Activated CD4-positive, alpha-beta T cell treated with anti-CD3 and anti-CD28 coated beads, Interleukin-2, Interleukin-4, amounts not matched to agents 100 ng/mL and 50 ng/mL, durations not matched to agents 16 hours and 8 hours (primary cell): ENCODE results near the gene EXOC2.
A peak's percentile ranks its signal among the peaks of the same experiment; 100 is the strongest.

Source experiments
- DNase-seq: peaks from one replicate; pipeline ENCODE4 v3.0.0-alpha.2; 2020; ENCODE audit warnings: low spot score

The EXOC2 gene

DNA sequence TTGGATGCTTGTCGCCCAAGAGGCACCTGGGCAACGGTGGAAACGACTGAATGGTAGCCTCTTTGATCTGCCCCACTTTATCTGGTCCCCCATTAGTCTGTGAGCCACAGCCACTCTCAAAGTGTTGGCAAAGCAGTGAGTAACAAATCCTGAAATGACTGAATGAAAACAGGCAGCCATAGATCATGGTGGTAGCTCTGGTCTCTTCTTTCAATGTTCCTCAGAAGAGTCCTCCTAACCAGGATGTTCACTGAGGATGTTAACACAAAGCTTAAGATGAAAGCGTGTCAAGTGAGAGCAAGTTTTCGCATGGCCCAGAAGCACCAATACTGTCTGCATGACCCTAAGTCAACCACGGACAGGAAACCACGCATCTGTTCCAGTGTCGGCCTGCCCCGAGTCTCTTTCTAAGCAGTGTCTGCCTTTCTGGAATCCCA, 194.1 kb downstream of the EXOC2 start:
- peak; percentile 83 for DNase-seq

DNA sequence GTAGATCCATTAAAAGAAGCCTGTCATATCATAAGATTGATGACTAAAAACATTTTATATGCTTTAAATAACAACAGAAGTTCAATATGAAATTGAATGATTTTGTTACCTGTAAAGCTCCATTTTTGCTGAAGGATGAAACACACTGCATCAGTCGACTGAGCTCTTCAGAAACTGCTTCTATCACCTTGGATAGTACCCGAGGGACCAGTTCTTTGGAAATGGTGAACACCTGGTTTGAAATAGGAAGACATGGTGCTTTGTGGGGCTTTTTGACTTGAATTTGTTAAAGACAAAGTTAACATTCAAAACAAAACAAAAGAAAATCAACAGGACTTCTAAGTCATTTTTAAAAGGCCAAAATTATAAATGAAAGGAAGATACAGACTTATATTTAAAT, 195.7 kb downstream of the EXOC2 start:
- DNase-seq, result no peak

DNA sequence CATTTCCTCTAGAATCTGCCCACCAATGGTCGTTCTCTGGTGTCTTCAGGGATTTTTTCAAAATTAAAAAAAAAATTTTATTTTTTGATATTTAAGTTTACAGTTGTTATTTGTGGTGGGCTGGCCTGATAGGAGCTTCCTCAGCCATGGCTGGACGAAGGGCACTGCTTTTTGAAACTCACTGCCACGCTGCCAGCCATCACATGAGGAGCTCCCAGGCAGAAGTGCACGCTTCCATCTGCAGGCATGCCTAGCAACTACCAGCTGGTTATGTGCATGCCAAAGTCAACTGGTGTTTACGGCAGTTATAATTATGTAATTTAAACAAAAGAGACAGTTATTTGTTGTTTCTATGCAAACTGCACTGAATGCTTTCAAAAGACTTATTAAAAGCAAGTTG, 196.3 kb downstream of the EXOC2 start:
- DNase-seq, result no peak

- DNase-seq, result no peak
Measured at GRCh38 chr6:494394-494793, 198.5 kb downstream of the EXOC2 start.

GRCh38 chr6:493840-494239, 199.1 kb downstream of the EXOC2 start:
- DNase-seq, result no peak

DNA sequence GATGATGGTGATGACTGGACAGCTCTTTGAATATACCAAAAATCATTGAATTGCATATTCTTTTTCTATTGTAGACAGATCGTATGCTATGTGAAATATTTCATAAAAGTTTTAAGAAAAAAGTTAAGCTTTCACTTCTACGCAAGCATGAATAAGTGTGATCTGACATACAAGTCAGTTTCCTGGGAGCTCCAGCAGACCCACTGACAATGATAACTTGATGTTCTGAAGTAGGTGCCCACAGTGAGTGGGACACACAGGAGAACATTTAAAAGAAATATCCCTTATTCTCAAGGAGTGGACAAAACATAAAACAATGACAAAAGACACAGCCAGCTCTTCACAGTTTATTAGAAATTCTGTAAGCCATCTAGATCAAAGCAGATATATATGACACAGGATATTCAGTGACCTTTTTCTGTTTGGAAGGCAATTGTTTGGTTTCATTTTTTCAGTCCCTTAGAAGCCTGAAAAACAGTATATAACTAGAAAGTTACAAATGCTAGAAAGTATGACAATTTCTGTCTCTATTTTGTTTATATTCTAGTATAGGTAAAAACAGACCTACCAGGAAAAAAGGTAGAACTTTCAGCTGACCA, 200.0 kb downstream of the EXOC2 start:
- DNase-seq, result no peak

GRCh38 chr6:492178-492577, 200.8 kb downstream of the EXOC2 start:
- DNase-seq, result no peak

- DNase-seq, result peak; percentile 79
Measured at GRCh38 chr6:491233-491632, 201.7 kb downstream of the EXOC2 start.

- peak; percentile 74 for DNase-seq
Measured at GRCh38 chr6:490251-491037, 202.5 kb downstream of the EXOC2 start.

GRCh38 chr6:489762-490161, 203.2 kb downstream of the EXOC2 start:
- no peak for DNase-seq

GRCh38 chr6:489001-489400, 203.9 kb downstream of the EXOC2 start:
- DNase-seq, result no peak

DNA sequence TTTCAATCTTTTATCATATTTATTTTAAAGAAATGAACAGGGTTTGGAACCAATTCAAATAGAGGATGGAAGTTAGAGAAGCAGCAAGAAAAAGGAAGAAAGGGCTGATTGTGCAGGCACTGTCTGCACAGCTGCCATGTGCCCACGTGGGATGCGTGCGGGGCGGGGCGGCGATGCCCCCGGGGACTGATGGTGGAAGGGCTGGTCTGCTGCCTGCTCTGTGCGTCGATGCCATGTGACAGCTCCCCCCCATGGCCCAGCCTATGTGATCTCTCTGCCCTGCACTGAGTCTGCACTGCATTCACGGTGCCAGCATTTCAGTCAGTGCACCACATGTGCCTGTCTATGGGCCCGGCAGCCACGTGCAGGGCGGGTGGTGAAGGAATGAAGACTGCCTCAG, 205.0 kb downstream of the EXOC2 start:
- no peak for DNase-seq

- DNase-seq, result no peak
Measured at GRCh38 chr6:485655-486170, 207.2 kb downstream of the EXOC2 start.

DNA sequence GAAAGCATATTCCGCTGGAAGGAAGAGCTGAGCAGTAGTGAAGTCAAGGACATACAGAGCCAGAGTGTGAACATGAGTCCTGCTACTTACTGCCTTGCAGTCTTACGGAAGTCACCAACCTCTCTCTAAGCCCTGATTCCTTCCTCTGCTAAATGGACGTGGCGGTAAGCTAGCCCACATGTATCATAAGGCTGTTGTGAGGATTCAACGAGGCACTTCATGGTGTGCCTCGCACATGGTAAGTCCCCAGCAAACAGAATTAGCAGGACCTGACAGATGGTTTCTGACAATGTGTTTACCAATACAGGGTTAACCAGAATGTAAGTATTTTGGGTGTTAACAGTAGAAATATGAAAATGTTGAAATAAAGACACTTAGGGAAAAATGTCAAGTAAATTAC, 208.2 kb downstream of the EXOC2 start:
- DNase-seq, result no peak

GRCh38 chr6:484086-484745, 208.7 kb downstream of the EXOC2 start:
- peak; percentile 89 for DNase-seq

DNA sequence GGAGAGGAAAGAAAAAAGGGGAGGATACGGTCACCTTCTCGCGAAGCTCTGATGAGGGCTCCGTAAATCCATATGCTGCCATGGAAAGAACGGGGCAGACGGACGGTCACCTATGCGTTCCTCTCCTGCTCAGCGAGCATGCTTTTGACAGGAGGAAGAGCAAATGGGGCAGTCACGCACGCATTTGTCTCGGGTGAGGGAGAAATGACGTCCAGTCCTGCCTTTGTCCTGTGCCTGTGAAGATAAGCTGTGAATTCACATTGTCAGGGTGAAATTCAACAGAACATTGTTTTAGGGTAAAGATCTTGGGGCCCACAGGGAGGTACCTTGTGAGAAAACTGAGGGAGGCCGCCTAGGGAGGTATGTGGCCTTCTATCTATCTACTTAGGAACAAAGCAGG, 217.6 kb downstream of the EXOC2 start:
- no peak for DNase-seq

GRCh38 chr6:474453-475185, 218.3 kb downstream of the EXOC2 start:
- peak; percentile 87 for DNase-seq

- no peak for DNase-seq
Measured at GRCh38 chr6:473768-474452, 219.0 kb downstream of the EXOC2 start.

- no peak for DNase-seq
Measured at GRCh38 chr6:473356-473755, 219.6 kb downstream of the EXOC2 start.

DNA sequence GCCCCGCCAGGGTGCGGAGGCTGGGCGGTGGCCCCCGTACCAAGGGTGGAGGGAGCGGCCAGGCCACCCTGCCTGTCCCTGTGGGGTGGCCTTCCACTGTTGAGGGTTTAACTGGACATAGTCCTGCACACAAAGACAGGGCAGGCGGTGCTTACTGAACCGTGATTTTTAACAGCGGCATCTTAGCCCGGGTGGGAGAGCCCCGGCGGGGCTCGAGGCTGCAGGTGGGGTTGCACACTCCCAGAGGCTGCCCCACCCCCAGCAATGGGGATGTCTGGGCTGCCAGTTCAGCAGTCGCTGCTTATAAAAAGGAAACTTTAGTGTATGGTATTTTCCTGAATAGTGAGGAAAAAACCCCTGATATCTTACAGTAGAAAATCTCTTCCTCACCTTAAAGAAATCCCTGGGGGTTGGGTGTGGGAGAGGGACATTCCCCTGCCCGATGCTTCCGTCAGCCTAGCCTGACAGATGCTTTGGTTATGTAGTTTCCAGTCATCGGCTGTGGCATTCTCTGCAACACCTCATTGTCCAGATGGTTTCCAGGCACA, 222.0 kb downstream of the EXOC2 start:
- DNase-seq, result no peak
